GM23248 (cell line): ENCODE measurements around the gene CALR3. TPM values are rescaled to one million over a fixed set of nuclear protein-coding genes. Genes with fewer than 3 reads are reported as not detected.
A peak's percentile ranks its signal among the peaks of the same experiment; 100 is the strongest.
"Not testable (repeated sequence)": the region's sequence is repeated elsewhere in the genome, so short reads cannot be mapped to it uniquely, and the experiment has no call there.

Experiments
- DNase-seq: peaks from one replicate; pipeline ENCODE4 v3.0.0-alpha.2; 2015
- H2AFZ ChIP-seq: fragments of 200-600 bp; sonication (generic); 2 replicates; pipeline ENCODE4 v1.6.1; 2016; ENCODE audit warnings: antibody characterized with exemption
- H3F3A ChIP-seq: fragments of 200-600 bp; sonication (generic); 2 replicates; pipeline ENCODE4 v1.6.1; 2016; ENCODE audit warnings: mild to moderate bottlenecking, antibody characterized with exemption, mixed run types; ENCODE audit not compliant: insufficient read depth
- H3K27ac ChIP-seq: fragments of 200-600 bp; sonication (generic); 2 replicates; pipeline ENCODE4 v1.5.1; 2016; ENCODE audit warnings: mild to moderate bottlenecking
- H3K27me3 ChIP-seq: fragments of 200-600 bp; sonication (generic); replicated peaks from 2 replicates; pipeline ENCODE4 v1.6.1; 2016; ENCODE audit warnings: mild to moderate bottlenecking; ENCODE audit not compliant: insufficient read depth
- H3K36me3 ChIP-seq: fragments of 200-600 bp; sonication (generic); 2 replicates; pipeline ENCODE4 v1.6.1; 2016; ENCODE audit warnings: low read depth, mild to moderate bottlenecking
- H3K4me1 ChIP-seq: fragments of 200-600 bp; sonication (generic); 2 replicates; pipeline ENCODE4 v1.6.1; 2016; ENCODE audit warnings: mild to moderate bottlenecking; ENCODE audit not compliant: insufficient read depth
- H3K4me2 ChIP-seq: fragments of 200-600 bp; sonication (generic); one replicate; pipeline ENCODE4 v1.6.1; 2016; ENCODE audit warnings: mild to moderate bottlenecking; ENCODE audit not compliant: unreplicated experiment
- H3K4me3 ChIP-seq: fragments of 200-600 bp; sonication (generic); 2 replicates; pipeline ENCODE4 v1.5.1; 2016; ENCODE audit warnings: mild to moderate bottlenecking
- H3K79me2 ChIP-seq: fragments of 200-600 bp; sonication (generic); 2 replicates; pipeline ENCODE4 v1.6.1; 2016; ENCODE audit warnings: mild to moderate bottlenecking; ENCODE audit not compliant: insufficient read depth
- H3K9ac ChIP-seq: fragments of 200-600 bp; sonication (generic); 2 replicates; pipeline ENCODE4 v1.6.1; 2016; ENCODE audit warnings: mild to moderate bottlenecking
- H3K9me2 ChIP-seq: fragments of 200-600 bp; sonication (generic); 2 replicates; pipeline ENCODE4 v1.6.1; 2016; ENCODE audit warnings: mixed run types, mild to moderate bottlenecking, moderate library complexity; ENCODE audit not compliant: insufficient read depth
- H3K9me3 ChIP-seq: fragments of 200-600 bp; sonication (generic); one replicate; pipeline ENCODE4 v1.6.1; 2017; ENCODE audit warnings: low read depth
- H4K20me1 ChIP-seq: fragments of 200-600 bp; sonication (generic); 2 replicates; pipeline ENCODE4 v1.6.0; 2016; ENCODE audit not compliant: insufficient read depth
- EZH2 ChIP-seq: fragments of 200-600 bp; sonication (generic); IDR thresholded peaks from 2 replicates; pipeline ENCODE4 v1.6.1; 2018; ENCODE audit warnings: antibody characterized with exemption, mild to moderate bottlenecking; ENCODE audit not compliant: insufficient read depth, poor library complexity, severe bottlenecking
- EZH2phosphoT487 ChIP-seq: fragments of 200-600 bp; sonication (generic); IDR thresholded peaks from 2 replicates; pipeline ENCODE4 v1.6.1; 2018; ENCODE audit warnings: antibody characterized with exemption, moderate library complexity, mild to moderate bottlenecking, low read depth; ENCODE audit not compliant: insufficient read depth
- WGBS, 2 experiments: methylation state at CpG; one replicate each; pipeline ENCODE4 v1.1.6; 2015 to 2017; ENCODE audit warnings: low lambda C conversion rate in 2 of 2, low coverage in 1 of 2; ENCODE audit errors: missing lambda C conversion rate in 2 of 2; 5-methylcytosine and 5-hydroxymethylcytosine counted together
- in situ Hi-C: fragments of 300-500 bp; cut with MboI; formaldehyde crosslinking; loops from 2 replicates; pipeline ENCODE4 v1.15.0; 2020
- polyA plus RNA-seq: library from polyadenylated mRNA; unstranded; fragments of >200 nt; fragmentation: Nextera tagmentation; extraction: Ambion mirVana; gene quantifications from 2 replicates; pipeline ENCODE4 v1.2.1, GENCODE V29; 2016
- total RNA-seq: library from RNA; depleted of rRNA; stranded (reverse); fragments of >200 nt; shearing (Covaris generic); gene quantifications from 2 replicates; pipeline ENCODE4 v1.2.3, GENCODE V29; 2014

CALR3 gene
- total and polyA plus RNA-seq, 2 experiments from 2014 or later, result not detected

DNA sequence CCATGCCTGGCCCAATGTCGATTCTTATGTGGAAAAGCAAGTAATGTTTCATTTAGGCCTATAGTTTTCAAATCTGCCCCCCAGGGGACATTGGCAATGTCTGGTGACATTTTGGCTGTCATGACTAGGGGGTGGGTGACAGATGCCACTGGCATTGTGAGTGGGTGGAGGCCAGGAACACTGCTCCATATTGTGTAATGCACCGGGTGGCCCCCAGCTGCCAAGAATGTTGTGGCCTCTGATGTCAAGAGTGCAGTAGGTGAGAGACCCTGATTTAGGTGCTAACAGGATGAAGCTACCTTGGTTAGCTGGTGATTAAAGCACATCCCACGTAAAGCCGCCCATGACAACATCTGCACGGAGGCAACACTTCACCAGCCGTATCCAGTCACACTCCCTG lies 11.0 kb upstream of the CALR3 start:
- Histone ChIP-seq H3F3A (no peaks in the 10 kb centered on the region), H3K4me2 (no peak overlapping the region), H3K27me3 (no peaks in the 10 kb centered on the region), H2AFZ (no peak overlapping the region), H3K27ac (no peak overlapping the region), H3K9me2 (no peaks in the 10 kb centered on the region), H3K36me3 (no peaks in the 10 kb centered on the region), H4K20me1 (no peaks in the 10 kb centered on the region), H3K9ac (no peak overlapping the region), H3K4me1 (peaks cover 5% of the 10 kb centered on the region; the same call in 1 of the 2 replicates), H3K4me3 (no peak overlapping the region), H3K79me2 (no peaks in the 10 kb centered on the region), H3K9me3 (no peaks in the 10 kb centered on the region)
- 75 to 83% methylated on average over 6 of the region's 6 CpGs for WGBS, 2 experiments
- no peak for TF ChIP-seq EZH2phosphoT487
- no peak for TF ChIP-seq EZH2
- peak; percentile 30 for DNase-seq
- in situ Hi-C loops, result no loop called here

DNA sequence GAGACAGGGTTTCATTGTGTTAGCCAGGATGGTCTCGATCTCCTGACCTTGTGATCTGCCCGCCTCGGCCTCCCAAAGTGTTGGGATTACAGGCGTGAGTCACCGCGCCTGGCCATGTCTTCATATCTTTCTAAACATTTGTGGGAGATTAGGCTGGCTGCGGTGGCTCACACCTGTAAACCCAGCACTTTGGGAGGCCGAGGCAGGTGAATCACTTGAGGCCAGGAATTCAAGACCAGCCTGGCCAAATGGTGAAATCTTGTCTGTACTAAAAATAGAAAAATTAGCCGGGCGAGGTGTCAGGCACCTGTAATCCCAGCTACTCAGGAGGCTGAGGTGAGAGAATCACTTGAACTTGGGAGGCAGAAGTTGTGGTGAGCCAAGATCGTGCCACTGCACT lies 10.2 kb upstream of the CALR3 start:
- WGBS, 2 experiments, result 94 to 95% methylated on average over 9 to 11 of the region's 11 CpGs
- H3K36me3 ChIP-seq, H3K9ac ChIP-seq, DNase-seq, H4K20me1 ChIP-seq, H3K4me3 ChIP-seq, H3K4me1 ChIP-seq, H3K9me3 ChIP-seq, in situ Hi-C loops, H3F3A ChIP-seq, H3K4me2 ChIP-seq, H3K9me2 ChIP-seq, H3K79me2 ChIP-seq, H3K27ac ChIP-seq, H2AFZ ChIP-seq, H3K27me3 ChIP-seq: not testable (repeated sequence)

DNA sequence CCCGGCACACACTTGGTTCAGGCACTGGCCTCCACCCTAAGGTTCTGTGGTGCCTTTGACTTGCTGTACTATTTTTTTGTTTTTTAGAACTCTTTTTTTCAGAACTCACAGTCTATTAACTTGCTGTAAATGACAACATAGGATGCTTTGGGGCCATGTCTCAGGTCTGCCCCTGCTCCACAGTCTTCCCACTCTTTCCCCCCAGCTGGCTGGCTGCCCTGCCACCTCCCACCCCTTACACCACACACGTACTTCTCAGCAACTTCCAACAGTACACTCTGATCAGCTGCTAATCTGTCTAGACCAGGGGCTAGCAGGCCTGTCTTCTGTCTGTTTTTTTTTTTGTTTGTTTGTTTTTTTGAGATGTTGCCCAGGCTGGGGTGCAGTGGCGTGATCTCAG lies 8.3 kb upstream of the CALR3 start:
- in situ Hi-C loops, result no loop called here
- Histone ChIP-seq H3K36me3 (no peaks in the 10 kb centered on the region), H3K9ac (no peak overlapping the region), H3K4me3 (no peak overlapping the region), H3K9me3 (no peaks in the 10 kb centered on the region), H3F3A (no peaks in the 10 kb centered on the region), H3K27ac (no peak overlapping the region), H4K20me1 (no peaks in the 10 kb centered on the region), H3K4me1 (peaks cover 5% of the 10 kb centered on the region; the same call in 1 of the 2 replicates), H3K9me2 (no peaks in the 10 kb centered on the region), H3K79me2 (peaks cover 17% of the 10 kb centered on the region), H2AFZ (no peak overlapping the region), H3K27me3 (no peaks in the 10 kb centered on the region), H3K4me2 (no peak overlapping the region)
- TF ChIP-seq EZH2 (no peak), EZH2phosphoT487 (no peak)
- no peak for DNase-seq
- 73 to 80% methylated on average over 3 of the region's 3 CpGs for WGBS, 2 experiments

DNA sequence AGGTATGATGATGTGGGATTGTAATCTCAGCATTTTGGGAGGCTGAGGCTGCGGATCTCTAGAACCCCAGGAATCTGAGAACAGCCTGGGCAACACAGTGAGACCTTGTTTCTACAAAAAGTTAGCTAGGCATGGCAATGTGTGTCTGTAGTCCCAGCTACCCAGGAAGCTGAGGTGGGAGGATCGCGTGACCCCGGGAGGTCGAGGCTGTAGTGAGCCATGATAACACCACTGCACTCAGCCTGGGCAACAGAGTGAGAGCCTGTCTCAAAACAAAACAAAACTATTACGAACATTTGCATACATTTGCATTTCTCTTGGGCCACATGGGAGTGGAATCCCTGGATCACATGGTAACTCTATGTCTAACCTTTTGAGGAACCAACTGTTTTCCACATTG lies 1.9 kb upstream of the CALR3 start:
- Histone ChIP-seq H3K4me2 (no peak overlapping the region), H4K20me1 (no peaks in the 10 kb centered on the region), H3K27me3 (no peaks in the 10 kb centered on the region), H3K9ac (no peak overlapping the region), H3K9me3 (no peaks in the 10 kb centered on the region), H3K4me3 (no peak overlapping the region), H3K36me3 (no peaks in the 10 kb centered on the region), H3K79me2 (peaks cover 41% of the 10 kb centered on the region), H3K27ac (no peak overlapping the region), H3K4me1 (0 out of 2 replicates have a peak, but pooled peaks cover 3% of the 10 kb centered on the region), H3F3A (no peaks in the 10 kb centered on the region), H2AFZ (no peak overlapping the region), H3K9me2 (no peaks in the 10 kb centered on the region)
- no peak for DNase-seq
- 84 to 86% methylated on average over 6 of the region's 6 CpGs for WGBS, 2 experiments
- TF ChIP-seq EZH2 (no peak), EZH2phosphoT487 (no peak)
- in situ Hi-C loops, result no loop called here

DNA sequence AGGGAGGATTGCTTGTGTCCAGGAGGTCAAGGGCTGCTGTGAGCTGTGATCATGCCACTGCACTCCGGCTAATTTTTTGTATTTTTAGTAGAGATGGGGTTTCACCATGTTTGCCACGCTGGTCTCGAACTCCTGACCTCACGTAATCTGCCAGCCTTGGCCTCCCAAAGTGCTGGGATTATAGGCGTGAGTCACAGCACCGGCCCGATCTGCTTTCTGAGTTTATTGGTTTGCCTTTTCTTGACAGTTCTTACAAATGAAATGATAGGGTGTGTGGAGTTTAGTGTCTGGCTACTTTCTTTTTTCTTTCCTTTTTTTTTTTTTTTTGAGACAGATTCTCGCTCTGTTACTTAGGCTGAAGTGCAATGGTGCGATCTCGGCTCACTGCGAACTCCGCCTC lies 1.1 kb upstream of the CALR3 start:
- in situ Hi-C loops, result no loop called here
- Histone ChIP-seq H3K27ac (peak overlapping the region; percentile 92), H3K4me2 (peak overlapping the region; percentile 70), H2AFZ (peak overlapping the region; percentile 94), H3K9me3 (no peaks in the 10 kb centered on the region), H4K20me1 (no peaks in the 10 kb centered on the region), H3K4me1 (0 out of 2 replicates have a peak, but pooled peaks cover 3% of the 10 kb centered on the region), H3K9me2 (no peaks in the 10 kb centered on the region), H3K36me3 (no peaks in the 10 kb centered on the region), H3K9ac (peak overlapping the region; percentile 91), H3K79me2 (peaks cover 41% of the 10 kb centered on the region), H3K27me3 (no peaks in the 10 kb centered on the region), H3K4me3 (peak overlapping the region; percentile 82), H3F3A (no peaks in the 10 kb centered on the region)
- TF ChIP-seq EZH2, result no peak
- no peak for TF ChIP-seq EZH2phosphoT487
- 51 to 52% methylated on average over 11 to 12 of the region's 12 CpGs for WGBS, 2 experiments
- DNase-seq, result peak; percentile 42
